Mucosa of gallbladder (tissue), 1 donor: ENCODE measurements around the gene FSHB. TPM values are rescaled to one million over a fixed set of nuclear protein-coding genes. Genes with fewer than 3 reads are reported as not detected.
"Not testable (repeated sequence)": the region's sequence is repeated elsewhere in the genome, so short reads cannot be mapped to it uniquely, and the experiment has no call there.

Experiments used
- DNase-seq: peaks from one replicate; pipeline ENCODE4 v3.0.0-alpha.2; 2020; ENCODE audit warnings: low spot score
- total RNA-seq: library from RNA; stranded (reverse); gene quantifications from one replicate; pipeline ENCODE4 v1.2.1, GENCODE V29; 2021
- donor health status: DM: no; HTN: no; CAD: no.

FSHB gene
- total RNA-seq, 1 donor from 2014 or later, result not detected

DNA sequence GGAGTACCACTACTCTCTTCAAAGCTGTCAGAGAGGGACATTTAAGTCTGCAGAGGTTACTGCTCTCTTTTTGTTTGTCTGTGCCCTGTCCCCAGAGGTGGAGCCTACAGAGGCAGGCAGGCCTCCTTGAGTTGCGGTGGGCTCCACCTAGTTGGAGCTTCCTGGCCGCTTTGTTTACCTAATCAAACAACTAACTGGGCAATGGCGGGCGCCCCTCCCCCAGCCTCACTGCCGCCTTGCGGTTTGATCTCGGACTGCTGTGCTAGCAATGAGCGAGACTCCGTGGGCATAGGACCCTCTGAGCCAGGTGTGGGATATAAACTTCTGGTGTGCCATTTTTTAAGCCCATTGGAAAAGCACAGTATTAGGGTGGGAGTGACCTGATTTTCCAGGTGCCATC lies 37.8 kb downstream of the FSHB start:
- DNase-seq, result not testable (repeated sequence)

DNA sequence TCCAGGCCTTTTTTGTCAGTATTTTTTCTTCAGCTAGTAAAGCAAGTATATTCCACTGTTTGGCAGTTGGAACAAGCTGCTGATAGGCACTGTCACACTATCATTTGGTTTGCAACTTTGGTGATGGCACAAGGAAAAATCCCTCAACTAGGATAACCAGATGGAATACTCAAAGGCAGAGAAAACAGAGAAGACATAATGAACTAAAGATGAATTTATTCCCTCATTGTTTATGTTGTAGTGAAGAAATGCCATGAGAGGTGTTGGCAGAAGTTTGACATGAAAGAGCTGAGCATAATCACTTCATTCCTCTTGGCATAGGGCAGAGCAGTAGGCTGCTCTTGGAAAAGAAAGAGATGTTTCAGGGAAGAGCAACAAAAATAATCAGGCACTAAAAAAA lies 39.9 kb downstream of the FSHB start:
- no peak for DNase-seq

GRCh38 chr11:30277176-30277575 lies 46.4 kb downstream of the FSHB start:
- no peak for DNase-seq

DNA sequence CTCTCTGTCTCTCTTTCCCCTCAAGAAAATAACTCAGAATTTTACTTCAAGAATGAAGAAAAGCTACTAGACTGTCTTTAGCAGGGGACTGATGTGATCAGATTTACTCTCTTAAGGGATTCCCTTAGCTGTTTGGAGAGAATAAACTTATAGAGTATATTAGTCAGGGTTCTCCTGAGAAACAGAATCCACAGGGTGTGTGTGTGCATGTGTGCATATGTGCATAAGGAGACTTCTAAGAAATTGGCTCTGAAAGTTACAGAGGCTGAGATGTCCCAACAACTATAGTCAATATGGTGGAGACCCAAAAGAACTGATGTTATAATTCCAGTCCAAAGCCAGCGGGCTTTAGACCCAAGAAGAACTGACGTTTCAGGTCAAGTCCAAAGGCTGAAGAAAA lies 49.0 kb downstream of the FSHB start:
- no peak for DNase-seq

- DNase-seq, result no peak
These were observed 50.9 kb downstream of the FSHB start for GRCh38 chr11:30281476-30282288.

GRCh38 chr11:30282289-30282631 lies 51.4 kb downstream of the FSHB start:
- no peak for DNase-seq

Other genes with a start within 250 kb of the FSHB start
- gene KCNA4, start 214.0 kb upstream of the FSHB start, total RNA-seq, result 0.06 TPM
- gene ARL14EP, start 92.1 kb downstream of the FSHB start, total RNA-seq, result 24.5 TPM